DOHH2 (cell line): ENCODE measurements around the gene NCF4.

Experiments used
- H3F3A ChIP-seq: fragments of 200-600 bp; sonication (generic), shearing (Covaris generic); 2 replicates; pipeline ENCODE4 v1.6.0; 2016; ENCODE audit warnings: antibody characterized with exemption, mild to moderate bottlenecking; ENCODE audit not compliant: control insufficient read depth, insufficient read depth
- H3K27ac ChIP-seq: fragments of 200-600 bp; sonication (generic); 2 replicates; pipeline ENCODE4 v1.5.1; 2014; ENCODE audit warnings: low read depth, mild to moderate bottlenecking, low read length, moderate library complexity
- H3K27me3 ChIP-seq: fragments of 200-600 bp; sonication (generic); 2 replicates; pipeline ENCODE4 v1.6.1; 2014; ENCODE audit warnings: mild to moderate bottlenecking, low read length, mixed read lengths; ENCODE audit not compliant: control insufficient read depth
- H3K36me3 ChIP-seq: fragments of 200-600 bp; sonication (generic); 2 replicates; pipeline ENCODE4 v1.6.1; 2014; ENCODE audit warnings: mild to moderate bottlenecking, low read length, moderate library complexity, mixed read lengths; ENCODE audit not compliant: control insufficient read depth
- H3K4me1 ChIP-seq: fragments of 200-600 bp; sonication (generic); 2 replicates; pipeline ENCODE4 v1.6.1; 2014; ENCODE audit warnings: mild to moderate bottlenecking, low read length, mixed read lengths; ENCODE audit not compliant: control insufficient read depth
- H3K4me2 ChIP-seq: fragments of 200-600 bp; sonication (generic); 2 replicates; pipeline ENCODE4 v1.6.0; 2014; ENCODE audit warnings: mild to moderate bottlenecking, low read length, moderate library complexity
- H3K4me3 ChIP-seq: fragments of 200-600 bp; sonication (generic); 2 replicates; pipeline ENCODE4 v1.5.1; 2014; ENCODE audit warnings: mild to moderate bottlenecking, low read length, mixed read lengths
- H3K79me2 ChIP-seq: fragments of 200-600 bp; sonication (generic); 2 replicates; pipeline ENCODE4 v1.6.1; 2014; ENCODE audit warnings: mild to moderate bottlenecking, low read length, mixed read lengths; ENCODE audit not compliant: control insufficient read depth
- H3K9me2 ChIP-seq: fragments of 200-600 bp; sonication (generic); replicated peaks from 2 replicates; pipeline ENCODE4 v1.6.1; 2014; ENCODE audit warnings: mild to moderate bottlenecking, low read length, mixed read lengths; ENCODE audit not compliant: control insufficient read depth
- H3K9me3 ChIP-seq: fragments of 200-600 bp; sonication (generic); 2 replicates; pipeline ENCODE4 v1.6.1; 2014; ENCODE audit warnings: antibody characterized with exemption, low read length, mixed read lengths; ENCODE audit not compliant: control insufficient read depth, insufficient read depth
- H4K20me1 ChIP-seq: fragments of 200-600 bp; sonication (generic); 2 replicates; pipeline ENCODE4 v1.6.0; 2014; ENCODE audit warnings: low read depth, mild to moderate bottlenecking, antibody characterized with exemption, low read length, moderate library complexity; ENCODE audit not compliant: control insufficient read depth, insufficient read depth
- EZH2phosphoT487 ChIP-seq: fragments of 200-600 bp; sonication (generic); IDR thresholded peaks from 2 replicates; pipeline ENCODE4 v1.6.1; 2017; ENCODE audit warnings: borderline replicate concordance, mild to moderate bottlenecking, antibody characterized with exemption, low read length, moderate library complexity, mixed read lengths
- TF ChIP-seq, protein P1 (sequence below): fragments of 200-600 bp; sonication (generic); IDR thresholded peaks from one replicate; pipeline ENCODE4 v1.5.1; 2014; ENCODE audit warnings: antibody characterized with exemption, mild to moderate bottlenecking, low read depth, low read length; ENCODE audit not compliant: poor library complexity, severe bottlenecking

Gene NCF4

GRCh38 chr22:36817525-36817848 lies 43.3 kb upstream of the NCF4 start:
- H4K20me1 ChIP-seq = no peaks in the 10 kb centered on the region
- peaks cover 32% of the 10 kb centered on the region for H3K27me3 ChIP-seq
- TF ChIP-seq, protein P1, sequence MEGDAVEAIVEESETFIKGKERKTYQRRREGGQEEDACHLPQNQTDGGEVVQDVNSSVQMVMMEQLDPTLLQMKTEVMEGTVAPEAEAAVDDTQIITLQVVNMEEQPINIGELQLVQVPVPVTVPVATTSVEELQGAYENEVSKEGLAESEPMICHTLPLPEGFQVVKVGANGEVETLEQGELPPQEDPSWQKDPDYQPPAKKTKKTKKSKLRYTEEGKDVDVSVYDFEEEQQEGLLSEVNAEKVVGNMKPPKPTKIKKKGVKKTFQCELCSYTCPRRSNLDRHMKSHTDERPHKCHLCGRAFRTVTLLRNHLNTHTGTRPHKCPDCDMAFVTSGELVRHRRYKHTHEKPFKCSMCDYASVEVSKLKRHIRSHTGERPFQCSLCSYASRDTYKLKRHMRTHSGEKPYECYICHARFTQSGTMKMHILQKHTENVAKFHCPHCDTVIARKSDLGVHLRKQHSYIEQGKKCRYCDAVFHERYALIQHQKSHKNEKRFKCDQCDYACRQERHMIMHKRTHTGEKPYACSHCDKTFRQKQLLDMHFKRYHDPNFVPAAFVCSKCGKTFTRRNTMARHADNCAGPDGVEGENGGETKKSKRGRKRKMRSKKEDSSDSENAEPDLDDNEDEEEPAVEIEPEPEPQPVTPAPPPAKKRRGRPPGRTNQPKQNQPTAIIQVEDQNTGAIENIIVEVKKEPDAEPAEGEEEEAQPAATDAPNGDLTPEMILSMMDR = no peak
- TF ChIP-seq EZH2phosphoT487 = no peak
- H3F3A ChIP-seq = no peaks in the 10 kb centered on the region
- no peak overlapping the region for H3K4me2 ChIP-seq
- H3K4me1 ChIP-seq = no peaks in the 10 kb centered on the region
- H3K79me2 ChIP-seq = no peaks in the 10 kb centered on the region
- H3K9me3 ChIP-seq = no peaks in the 10 kb centered on the region
- no peaks in the 10 kb centered on the region for H3K36me3 ChIP-seq
- no peak overlapping the region for H3K4me3 ChIP-seq
- H3K27ac ChIP-seq = no peak overlapping the region
- H3K9me2 ChIP-seq = no peaks in the 10 kb centered on the region

DNA sequence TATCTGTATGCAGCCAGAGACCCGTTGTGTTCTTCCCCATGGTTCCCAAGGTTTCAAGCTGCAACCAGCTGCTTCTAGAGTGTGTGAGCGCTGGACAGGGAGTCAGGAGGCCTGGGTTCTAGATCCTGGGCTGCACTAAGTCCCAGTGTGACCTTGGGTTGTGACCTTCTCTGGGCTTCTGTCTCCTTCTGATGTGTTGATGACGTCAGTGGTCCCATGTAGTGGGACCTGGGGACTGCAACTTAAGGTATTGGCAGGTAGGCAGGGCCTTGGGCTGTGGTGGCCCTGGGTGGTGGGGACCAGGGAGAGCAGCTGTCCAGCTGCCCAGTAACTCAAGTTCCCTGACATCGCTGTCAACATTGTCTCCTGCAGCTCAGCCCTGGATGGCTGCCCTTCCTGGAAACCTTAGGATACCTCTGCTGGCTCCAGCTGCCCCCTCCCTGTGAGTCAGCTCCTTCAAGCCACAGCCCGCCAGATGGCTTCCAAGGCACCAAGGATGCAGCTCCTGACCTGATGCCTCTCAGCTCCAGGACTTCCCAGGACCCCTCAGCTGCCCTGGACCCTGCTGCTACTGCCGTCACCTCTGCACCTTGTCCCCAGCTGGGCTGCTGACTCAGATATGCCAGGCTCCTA lies 42.7 kb upstream of the NCF4 start:
- H3K4me3 ChIP-seq = no peak overlapping the region
- no peaks in the 10 kb centered on the region for H3K4me1 ChIP-seq
- H3K4me2 ChIP-seq = no peak overlapping the region
- no peaks in the 10 kb centered on the region for H3F3A ChIP-seq
- H3K27ac ChIP-seq = no peak overlapping the region
- no peaks in the 10 kb centered on the region for H4K20me1 ChIP-seq
- no peaks in the 10 kb centered on the region for H3K9me2 ChIP-seq
- H3K27me3 ChIP-seq = peaks cover 31% of the 10 kb centered on the region
- no peak for TF ChIP-seq EZH2phosphoT487
- TF ChIP-seq, protein P1 = no peak
- H3K9me3 ChIP-seq = no peaks in the 10 kb centered on the region
- no peaks in the 10 kb centered on the region for H3K79me2 ChIP-seq
- H3K36me3 ChIP-seq = no peaks in the 10 kb centered on the region

DNA sequence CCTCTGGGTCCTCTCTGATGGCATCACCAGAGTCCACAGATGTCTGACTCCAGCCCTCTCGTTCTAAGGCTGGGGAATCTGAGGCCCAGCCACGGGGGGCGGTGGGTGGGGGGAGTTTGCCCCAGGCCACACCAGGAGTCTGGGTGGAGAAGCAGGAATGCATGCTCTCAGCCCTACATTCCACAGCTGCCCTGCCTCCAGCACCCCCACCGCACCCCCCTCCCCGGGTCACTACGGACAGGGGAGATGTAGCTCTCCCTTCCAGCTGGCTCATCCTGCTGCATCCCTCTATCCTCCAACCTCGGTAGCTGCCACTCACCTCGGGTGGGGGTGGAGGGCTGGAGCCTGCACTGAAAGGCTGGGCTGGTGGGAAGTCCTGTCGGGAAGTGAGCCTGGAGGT lies 41.7 kb upstream of the NCF4 start:
- H4K20me1 ChIP-seq = no peaks in the 10 kb centered on the region
- H3K9me2 ChIP-seq = no peaks in the 10 kb centered on the region
- H3K36me3 ChIP-seq = no peaks in the 10 kb centered on the region
- no peaks in the 10 kb centered on the region for H3K4me1 ChIP-seq
- no peaks in the 10 kb centered on the region for H3K9me3 ChIP-seq
- no peak overlapping the region for H3K4me2 ChIP-seq
- no peaks in the 10 kb centered on the region for H3K79me2 ChIP-seq
- no peak overlapping the region for H3K4me3 ChIP-seq
- TF ChIP-seq EZH2phosphoT487 = no peak
- TF ChIP-seq, protein P1 = no peak
- no peaks in the 10 kb centered on the region for H3F3A ChIP-seq
- no peak overlapping the region for H3K27ac ChIP-seq
- peaks cover 22% of the 10 kb centered on the region for H3K27me3 ChIP-seq

DNA sequence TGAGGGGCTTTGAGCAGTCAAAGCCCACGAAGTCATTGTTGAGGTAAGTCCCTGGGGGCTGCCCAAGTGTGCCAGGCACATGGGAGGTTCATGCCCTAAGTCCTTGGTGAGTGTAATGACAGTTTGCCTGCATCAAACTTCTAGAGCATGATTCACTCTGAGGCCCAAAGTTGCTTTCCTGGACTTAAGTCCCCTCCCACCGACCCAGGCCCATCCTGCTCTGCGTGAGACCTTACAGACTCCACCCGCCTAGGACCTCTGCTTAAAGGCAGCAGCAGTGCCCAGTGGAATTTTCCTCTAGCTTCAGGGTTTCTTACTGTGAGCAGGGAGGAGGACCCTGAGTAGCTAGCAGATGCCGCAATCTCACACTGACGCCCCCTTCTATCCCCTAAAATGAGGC lies 38.2 kb upstream of the NCF4 start:
- Histone ChIP-seq H3F3A (no peaks in the 10 kb centered on the region), H4K20me1 (no peaks in the 10 kb centered on the region), H3K4me2 (no peak overlapping the region), H3K9me3 (no peaks in the 10 kb centered on the region), H3K4me3 (no peak overlapping the region), H3K79me2 (no peaks in the 10 kb centered on the region), H3K27ac (no peak overlapping the region), H3K27me3 (peaks cover 5% of the 10 kb centered on the region; the same call in 1 of the 2 replicates), H3K4me1 (peaks cover 6% of the 10 kb centered on the region), H3K9me2 (no peaks in the 10 kb centered on the region), H3K36me3 (no peaks in the 10 kb centered on the region)
- no peak for TF ChIP-seq EZH2phosphoT487
- TF ChIP-seq, protein P1 = no peak
